IMR-90 (cell line): ENCODE measurements around the gene MFSD6. TPM values are rescaled to one million over a fixed set of nuclear protein-coding genes. Genes with fewer than 3 reads are reported as not detected.

ENCODE experiments used
- ATAC-seq: fragments of 200-7000 bp; cut with Tn5 transposase; 2 replicates; pipeline ENCODE4 v1.9.1; 2020; ENCODE audit warnings: low read depth, mild to moderate bottlenecking, moderate library complexity
- BruUV-seq: library from RNA; stranded (reverse); fragments of 400-500 nt; replicated peaks from 2 replicates; lab custom pipeline; 2021; lab: Mats Ljungman, UMichigan
- CTCF ChIA-PET: fragments of 300-600 bp; formaldehyde crosslinking; extraction: SDS; loops from one replicate; lab custom pipeline; 2021; ENCODE audit warnings: antibody characterized with exemption; lab: Yijun Ruan, JAX
- POLR2A ChIA-PET: fragments of 300-600 bp; sonication (Branson Sonifier 250); formaldehyde crosslinking; loops from one replicate; lab custom pipeline; 2022; ENCODE audit warnings: antibody characterized with exemption; ENCODE audit not compliant: unreplicated experiment; lab: Charles Lee
- DNase-seq: peaks from one replicate; pipeline ENCODE4 v3.0.0; 2013
- H2AFZ ChIP-seq: replicated peaks from 2 replicates; pipeline ENCODE3; 2013; ENCODE audit warnings: low read length, mild to moderate bottlenecking; ENCODE audit not compliant: poor library complexity
- H2AK5ac ChIP-seq: 2 replicates; pipeline ENCODE4 v1.6.1; 2013; ENCODE audit warnings: low read depth, low read length, inconsistent platforms
- H2AK9ac ChIP-seq: replicated peaks from 2 replicates; pipeline ENCODE3; 2013; ENCODE audit warnings: mild to moderate bottlenecking, low read depth, low read length, moderate library complexity; ENCODE audit not compliant: poor library complexity
- H2BK120ac ChIP-seq: 2 replicates; pipeline ENCODE4 v1.6.1; 2013; ENCODE audit warnings: low read depth, low read length, inconsistent platforms
- H2BK15ac ChIP-seq: 3 replicates; pipeline ENCODE4 v1.6.1; 2013; ENCODE audit warnings: low read depth, low read length, inconsistent platforms
- H2BK20ac ChIP-seq: 2 replicates; pipeline ENCODE4 v1.6.1; 2013; ENCODE audit warnings: low read depth, mild to moderate bottlenecking, inconsistent platforms, low read length, moderate library complexity
- H2BK5ac ChIP-seq: 2 replicates; pipeline ENCODE4 v1.6.1; 2013; ENCODE audit warnings: mild to moderate bottlenecking, low read depth, low read length, inconsistent platforms; ENCODE audit not compliant: poor library complexity, severe bottlenecking
- H3K14ac ChIP-seq: replicated peaks from 2 replicates; pipeline ENCODE4 v1.6.1; 2013; ENCODE audit warnings: low read depth, low read length, inconsistent platforms
- H3K18ac ChIP-seq: 2 replicates; pipeline ENCODE4 v1.6.1; 2013; ENCODE audit warnings: low read depth, low read length, control low read depth
- H3K23ac ChIP-seq: 2 replicates; pipeline ENCODE4 v1.6.1; 2013; ENCODE audit warnings: low read depth, low read length, inconsistent platforms
- H3K27ac ChIP-seq: 2 replicates; pipeline ENCODE4 v1.5.1; 2013; ENCODE audit warnings: mild to moderate bottlenecking, control low read depth, low read length; ENCODE audit not compliant: insufficient read depth
- H3K27me3 ChIP-seq: 2 replicates; pipeline ENCODE4 v1.6.1; 2013; ENCODE audit warnings: low read length; ENCODE audit not compliant: control insufficient read depth, insufficient read depth
- H3K36me3 ChIP-seq: 2 replicates; pipeline ENCODE4 v1.6.1; 2013; ENCODE audit warnings: low read length, mixed read lengths; ENCODE audit not compliant: control insufficient read depth, insufficient read depth
- H3K4ac ChIP-seq: 2 replicates; pipeline ENCODE4 v1.6.1; 2013; ENCODE audit warnings: low read depth, low read length, inconsistent platforms
- H3K4me1 ChIP-seq: 2 replicates; pipeline ENCODE4 v1.6.1; 2013; ENCODE audit warnings: low read length, mixed read lengths; ENCODE audit not compliant: control insufficient read depth, insufficient read depth
- H3K4me2 ChIP-seq: 2 replicates; pipeline ENCODE4 v1.6.1; 2013; ENCODE audit warnings: low read depth, mild to moderate bottlenecking, control low read depth, low read length, moderate library complexity
- H3K4me3 ChIP-seq: 2 replicates; pipeline ENCODE4 v1.5.1; 2013; ENCODE audit warnings: low read depth, mild to moderate bottlenecking, control low read depth, low read length, moderate library complexity; ENCODE audit not compliant: insufficient read depth
- H3K56ac ChIP-seq: 2 replicates; pipeline ENCODE4 v1.6.1; 2013; ENCODE audit warnings: low read length, inconsistent platforms; ENCODE audit not compliant: insufficient read depth; ENCODE audit errors: extremely low read depth
- H3K79me1 ChIP-seq, 2 experiments: 2 replicates each; pipeline ENCODE4 v1.6.1; 2013; ENCODE audit warnings: low read length in 2 of 2, inconsistent platforms in 1 of 2, low read depth in 1 of 2
- H3K9ac ChIP-seq: 2 replicates; pipeline ENCODE4 v1.6.1; 2013; ENCODE audit warnings: low read depth, low read length, control low read depth
- H3K9me1 ChIP-seq: 2 replicates; pipeline ENCODE4 v1.6.1; 2013; ENCODE audit warnings: low read length, inconsistent platforms; ENCODE audit not compliant: insufficient read depth
- H3K9me3 ChIP-seq: 2 replicates; pipeline ENCODE4 v1.6.1; 2013; ENCODE audit warnings: low read length; ENCODE audit not compliant: control insufficient read depth, insufficient read depth
- H4K20me1 ChIP-seq: 2 replicates; pipeline ENCODE4 v1.6.1; 2013; ENCODE audit warnings: low read length, inconsistent platforms; ENCODE audit not compliant: insufficient read depth
- H4K5ac ChIP-seq: 2 replicates; pipeline ENCODE4 v1.6.1; 2013; ENCODE audit warnings: mild to moderate bottlenecking, low read depth, low read length, control low read depth
- H4K8ac ChIP-seq, 2 experiments: 2 replicates each; pipeline ENCODE4 v1.6.1; 2013; ENCODE audit warnings: low read depth in 2 of 2, low read length in 2 of 2, control low read depth in 1 of 2, inconsistent platforms in 1 of 2
- H4K91ac ChIP-seq: 2 replicates; pipeline ENCODE4 v1.6.1; 2013; ENCODE audit warnings: low read depth, low read length, inconsistent platforms; ENCODE audit not compliant: insufficient read depth
- BHLHE40 ChIP-seq: fragments of 150-350 bp; IDR thresholded peaks from 2 replicates; pipeline ENCODE4 v1.6.1; 2016; ENCODE audit warnings: mild to moderate bottlenecking, low read depth, low read length
- CEBPB ChIP-seq: IDR thresholded peaks from 2 replicates; pipeline ENCODE4 v1.6.1; 2012; ENCODE audit warnings: low read depth, low read length, improper control_type of control experiment
- CHD1 ChIP-seq: IDR thresholded peaks from 2 replicates; pipeline ENCODE4 v1.6.1; 2012; ENCODE audit warnings: low read depth, low read length, improper control_type of control experiment
- MAFK ChIP-seq: IDR thresholded peaks from 2 replicates; pipeline ENCODE4 v1.6.1; 2012; ENCODE audit warnings: low read depth, low read length, improper control_type of control experiment
- MAZ ChIP-seq: IDR thresholded peaks from 2 replicates; pipeline ENCODE4 v1.6.1; 2012; ENCODE audit warnings: low read depth, mild to moderate bottlenecking, low read length, improper control_type of control experiment, moderate library complexity, borderline replicate concordance
- MXI1 ChIP-seq: IDR thresholded peaks from 2 replicates; pipeline ENCODE4 v1.6.1; 2012; ENCODE audit warnings: low read depth, mild to moderate bottlenecking, low read length, moderate library complexity, borderline replicate concordance
- POLR2A ChIP-seq: IDR thresholded peaks from 2 replicates; pipeline ENCODE4 v1.6.1; 2012; ENCODE audit warnings: mild to moderate bottlenecking, low read depth, low read length
- RAD21 ChIP-seq: IDR thresholded peaks from 2 replicates; pipeline ENCODE4 v1.6.1; 2012; ENCODE audit warnings: low read length, improper control_type of control experiment
- RCOR1 ChIP-seq: IDR thresholded peaks from 2 replicates; pipeline ENCODE4 v1.6.1; 2012; ENCODE audit warnings: mild to moderate bottlenecking, low read length, improper control_type of control experiment; ENCODE audit not compliant: insufficient replicate concordance
- RFX5 ChIP-seq: IDR thresholded peaks from 2 replicates; pipeline ENCODE4 v1.8.0; 2012; ENCODE audit warnings: low read depth, mild to moderate bottlenecking, low read length, moderate library complexity
- SMC3 ChIP-seq: fragments of 150-350 bp; IDR thresholded peaks from 2 replicates; pipeline ENCODE4 v1.6.1; 2016; ENCODE audit warnings: low read depth, mild to moderate bottlenecking, antibody characterized with exemption, low read length, moderate library complexity
- WGBS, 2 experiments: methylation state at CpG; one replicate each; pipeline versions ENCODE4 v1.1.5 to v1.1.7; 2013; ENCODE audit warnings: missing lambda C conversion rate in 2 of 2; ENCODE audit not compliant: insufficient read length in 1 of 2; ENCODE audit errors: extremely low coverage in 2 of 2; 5-methylcytosine and 5-hydroxymethylcytosine counted together
- dilution Hi-C: fragments of 300-500 bp; cut with HindIII; formaldehyde crosslinking; loops from one replicate; pipeline ENCODE4 v1.14.3; 2018; ENCODE audit warnings: low sequenced_read_pairs; ENCODE audit not compliant: unreplicated experiment
- in situ Hi-C: fragments of 300-500 bp; cut with MboI; formaldehyde crosslinking; loops from 3 replicates; pipeline ENCODE4 v1.14.3; 2019; ENCODE audit warnings: low sequenced_read_pairs, inconsistent platforms, mixed read lengths
- intact Hi-C: fragments of 100-400 bp; cut with micrococcal nuclease; formaldehyde crosslinking; loops from 2 replicates; pipeline ENCODE4 v1.10.0; 2022
- polyA plus RNA-seq, 3 experiments: library from polyadenylated mRNA; depleted of rRNA; stranded (reverse); fragments of >200 nt; gene quantifications; 2 replicates each; pipeline ENCODE4 v1.2.3, GENCODE V29; 2012; ENCODE audit warnings: low replicate concordance in 1 of 3
- total RNA-seq: library from RNA; depleted of rRNA; stranded (reverse); fragments of >200 nt; gene quantifications from 2 replicates; pipeline ENCODE4 v1.2.3, GENCODE V29; 2012
- TF ChIP-seq, protein P1 (sequence below): conservative IDR thresholded peaks from 2 replicates; pipeline ENCODE4 v1.5.1; 2012; ENCODE audit warnings: mild to moderate bottlenecking, low read depth, low read length, improper control_type of control experiment
- TF ChIP-seq, protein P2 (sequence below): fragments of 150-350 bp; IDR thresholded peaks from 2 replicates; pipeline ENCODE4 v1.6.1; 2016; ENCODE audit warnings: low read depth, mild to moderate bottlenecking, low read length, moderate library complexity, borderline replicate concordance

MFSD6 gene
- total and polyA plus RNA-seq, 2 of the 4 experiments (the other 2 are of a cell fraction), result 4.2 to 7.7 TPM

DNA sequence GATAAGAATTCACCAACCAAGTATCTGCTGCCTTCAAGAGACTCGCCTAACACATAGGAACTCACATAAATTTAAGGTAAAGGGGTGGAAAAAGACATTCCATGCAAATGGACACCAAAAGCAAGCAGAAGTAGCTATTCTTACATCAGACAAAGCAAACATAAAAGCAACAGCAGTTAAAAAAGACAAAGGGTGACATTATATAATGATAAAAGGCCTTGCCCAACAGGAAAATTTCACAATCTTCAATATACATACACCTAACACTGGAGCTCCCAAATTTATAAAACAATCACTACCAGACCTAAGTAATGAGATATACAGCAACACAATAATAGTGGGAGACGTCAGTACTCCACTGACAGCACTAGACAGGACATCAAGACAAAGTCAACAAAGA is 84.9 kb downstream of the MFSD6 start:
- TF ChIP-seq BHLHE40, result no peak
- no peak for TF ChIP-seq CEBPB
- no peak for TF ChIP-seq MAFK
- TF ChIP-seq MAZ, result no peak
- no peak for TF ChIP-seq MXI1
- TF ChIP-seq RAD21, result no peak
- TF ChIP-seq RCOR1, result no peak
- TF ChIP-seq, protein P1, sequence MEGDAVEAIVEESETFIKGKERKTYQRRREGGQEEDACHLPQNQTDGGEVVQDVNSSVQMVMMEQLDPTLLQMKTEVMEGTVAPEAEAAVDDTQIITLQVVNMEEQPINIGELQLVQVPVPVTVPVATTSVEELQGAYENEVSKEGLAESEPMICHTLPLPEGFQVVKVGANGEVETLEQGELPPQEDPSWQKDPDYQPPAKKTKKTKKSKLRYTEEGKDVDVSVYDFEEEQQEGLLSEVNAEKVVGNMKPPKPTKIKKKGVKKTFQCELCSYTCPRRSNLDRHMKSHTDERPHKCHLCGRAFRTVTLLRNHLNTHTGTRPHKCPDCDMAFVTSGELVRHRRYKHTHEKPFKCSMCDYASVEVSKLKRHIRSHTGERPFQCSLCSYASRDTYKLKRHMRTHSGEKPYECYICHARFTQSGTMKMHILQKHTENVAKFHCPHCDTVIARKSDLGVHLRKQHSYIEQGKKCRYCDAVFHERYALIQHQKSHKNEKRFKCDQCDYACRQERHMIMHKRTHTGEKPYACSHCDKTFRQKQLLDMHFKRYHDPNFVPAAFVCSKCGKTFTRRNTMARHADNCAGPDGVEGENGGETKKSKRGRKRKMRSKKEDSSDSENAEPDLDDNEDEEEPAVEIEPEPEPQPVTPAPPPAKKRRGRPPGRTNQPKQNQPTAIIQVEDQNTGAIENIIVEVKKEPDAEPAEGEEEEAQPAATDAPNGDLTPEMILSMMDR, result no peak
- no peak for TF ChIP-seq SMC3
- no peak for TF ChIP-seq CHD1
- TF ChIP-seq POLR2A, result no peak
- TF ChIP-seq RFX5, result no peak
- TF ChIP-seq, protein P2, sequence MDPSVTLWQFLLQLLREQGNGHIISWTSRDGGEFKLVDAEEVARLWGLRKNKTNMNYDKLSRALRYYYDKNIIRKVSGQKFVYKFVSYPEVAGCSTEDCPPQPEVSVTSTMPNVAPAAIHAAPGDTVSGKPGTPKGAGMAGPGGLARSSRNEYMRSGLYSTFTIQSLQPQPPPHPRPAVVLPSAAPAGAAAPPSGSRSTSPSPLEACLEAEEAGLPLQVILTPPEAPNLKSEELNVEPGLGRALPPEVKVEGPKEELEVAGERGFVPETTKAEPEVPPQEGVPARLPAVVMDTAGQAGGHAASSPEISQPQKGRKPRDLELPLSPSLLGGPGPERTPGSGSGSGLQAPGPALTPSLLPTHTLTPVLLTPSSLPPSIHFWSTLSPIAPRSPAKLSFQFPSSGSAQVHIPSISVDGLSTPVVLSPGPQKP, result no peak
- WGBS, 2 experiments, result no CpG with 5 or more reads among the region's 2 CpGs

More for the DNA sequence above, 84.9 kb downstream of the MFSD6 start:
- Histone ChIP-seq H3K27me3 (no peaks in the 10 kb centered on the region), H2AK5ac (no peak overlapping the region), H2BK120ac (no peak overlapping the region), H3K4ac (no peak overlapping the region), H4K5ac (no peak overlapping the region), H3K23ac (no peak overlapping the region), H3K36me3 (peaks cover 6% of the 10 kb centered on the region; the same call in 1 of the 2 replicates), H2AFZ (no peak overlapping the region), H2BK20ac (no peak overlapping the region), H3K56ac (no peak overlapping the region), H3K9me3 (0 out of 2 replicates have a peak, but pooled peaks cover 1% of the 10 kb centered on the region), H4K91ac (no peak overlapping the region), H2AK9ac (no peak overlapping the region), H3K4me3 (no peak overlapping the region), H2BK5ac (no peak overlapping the region), H3K18ac (no peak overlapping the region), H3K4me1 (0 out of 2 replicates have a peak, but pooled peaks cover 2% of the 10 kb centered on the region), H3K79me1 (no peaks in the 10 kb centered on the region), H3K27ac (no peak overlapping the region), H4K20me1 (no peaks in the 10 kb centered on the region), H3K9me1 (no peaks in the 10 kb centered on the region), H2BK15ac (no peak overlapping the region), H3K9ac (no peak overlapping the region), H3K14ac (no peak overlapping the region), H3K4me2 (no peak overlapping the region), H4K8ac (no peak overlapping the region)
- POLR2A ChIA-PET, result no interaction called here
- no peak for ATAC-seq
- no TSS peak for BruUV-seq
- dilution Hi-C loops (no loop called here), intact Hi-C loops (no loop called here), in situ Hi-C loops (no loop called here)
- CTCF ChIA-PET, result no interaction called here
- no peak for DNase-seq
